D721Med (cell line): ENCODE results near the gene NUDT17.

Source experiments
- DNase-seq: peaks from one replicate; pipeline ENCODE4 v3.0.0; 2011; ENCODE audit warnings: low spot score; ENCODE audit not compliant: insufficient read length
- FAIRE-seq: peaks from 2 replicates; lab custom pipeline; 2011; peaks lifted over from hg19 to GRCh38; lab: Jason Lieb, UNC
- TF ChIP-seq, protein P1 (sequence below): IDR thresholded peaks from 2 replicates; pipeline ENCODE4 v1.5.1; 2012; ENCODE audit warnings: mild to moderate bottlenecking, control low read depth; ENCODE audit not compliant: insufficient read depth; ENCODE audit errors: missing control alignments

NUDT17 gene

DNA sequence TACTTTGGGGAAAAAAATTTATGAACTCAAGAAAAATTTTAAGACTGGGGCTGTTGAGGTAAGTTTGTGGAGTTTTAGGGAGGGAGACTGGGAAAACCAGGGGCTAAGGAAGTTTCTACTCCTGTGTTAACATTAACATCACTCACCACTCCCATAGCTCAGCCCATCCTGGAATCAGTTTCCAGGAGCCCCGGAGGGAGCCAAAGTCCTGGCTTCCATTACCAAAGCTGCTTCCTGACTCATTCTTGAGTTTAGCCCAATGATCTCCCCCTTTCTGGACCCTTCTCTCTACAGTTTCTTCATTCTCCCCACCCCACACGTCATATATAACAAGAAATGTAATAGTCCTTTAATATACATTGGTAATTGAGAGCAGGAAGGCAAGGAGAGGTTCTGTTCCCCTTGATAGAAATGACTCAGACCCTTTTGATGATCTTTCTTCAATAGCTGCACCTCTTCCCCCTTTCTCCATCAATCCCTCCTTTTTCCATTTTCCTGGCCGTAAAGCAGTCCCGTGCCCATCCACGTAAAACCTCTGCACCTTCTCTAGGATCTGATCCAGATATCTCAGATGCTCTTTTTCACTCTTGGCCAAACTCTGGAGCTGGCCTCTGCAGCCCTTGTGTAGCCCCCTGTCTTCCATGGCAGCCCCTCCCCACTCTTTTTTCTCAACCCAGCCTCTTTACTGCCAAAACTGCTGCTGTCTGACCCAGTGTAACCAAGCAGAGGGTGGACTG, 18.0 kb downstream of the NUDT17 start:
- FAIRE-seq (no peak), DNase-seq (no peak)
- TF ChIP-seq, protein P1, sequence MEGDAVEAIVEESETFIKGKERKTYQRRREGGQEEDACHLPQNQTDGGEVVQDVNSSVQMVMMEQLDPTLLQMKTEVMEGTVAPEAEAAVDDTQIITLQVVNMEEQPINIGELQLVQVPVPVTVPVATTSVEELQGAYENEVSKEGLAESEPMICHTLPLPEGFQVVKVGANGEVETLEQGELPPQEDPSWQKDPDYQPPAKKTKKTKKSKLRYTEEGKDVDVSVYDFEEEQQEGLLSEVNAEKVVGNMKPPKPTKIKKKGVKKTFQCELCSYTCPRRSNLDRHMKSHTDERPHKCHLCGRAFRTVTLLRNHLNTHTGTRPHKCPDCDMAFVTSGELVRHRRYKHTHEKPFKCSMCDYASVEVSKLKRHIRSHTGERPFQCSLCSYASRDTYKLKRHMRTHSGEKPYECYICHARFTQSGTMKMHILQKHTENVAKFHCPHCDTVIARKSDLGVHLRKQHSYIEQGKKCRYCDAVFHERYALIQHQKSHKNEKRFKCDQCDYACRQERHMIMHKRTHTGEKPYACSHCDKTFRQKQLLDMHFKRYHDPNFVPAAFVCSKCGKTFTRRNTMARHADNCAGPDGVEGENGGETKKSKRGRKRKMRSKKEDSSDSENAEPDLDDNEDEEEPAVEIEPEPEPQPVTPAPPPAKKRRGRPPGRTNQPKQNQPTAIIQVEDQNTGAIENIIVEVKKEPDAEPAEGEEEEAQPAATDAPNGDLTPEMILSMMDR, result no peak

DNA sequence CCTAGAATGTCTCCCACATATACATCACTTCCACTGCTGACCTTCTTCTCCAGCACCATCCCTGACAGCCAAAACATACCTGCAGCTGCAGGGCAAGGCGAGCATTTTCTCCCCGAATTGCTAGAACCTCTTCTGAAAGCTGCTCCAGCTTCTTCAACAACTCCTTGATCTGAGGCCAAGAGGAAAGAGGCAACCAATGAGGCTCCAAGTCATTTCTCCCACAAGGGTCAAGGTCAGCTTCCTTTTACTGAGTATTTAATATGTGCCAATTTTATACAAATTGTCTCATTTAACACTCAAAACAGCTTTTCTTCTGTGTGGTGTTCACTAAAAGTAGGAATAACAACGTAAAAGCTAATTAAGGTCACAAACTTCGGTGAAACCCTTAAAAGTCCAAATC, 22.8 kb downstream of the NUDT17 start:
- TF ChIP-seq, protein P1, result no peak
- DNase-seq (no peak), FAIRE-seq (no peak)

DNA sequence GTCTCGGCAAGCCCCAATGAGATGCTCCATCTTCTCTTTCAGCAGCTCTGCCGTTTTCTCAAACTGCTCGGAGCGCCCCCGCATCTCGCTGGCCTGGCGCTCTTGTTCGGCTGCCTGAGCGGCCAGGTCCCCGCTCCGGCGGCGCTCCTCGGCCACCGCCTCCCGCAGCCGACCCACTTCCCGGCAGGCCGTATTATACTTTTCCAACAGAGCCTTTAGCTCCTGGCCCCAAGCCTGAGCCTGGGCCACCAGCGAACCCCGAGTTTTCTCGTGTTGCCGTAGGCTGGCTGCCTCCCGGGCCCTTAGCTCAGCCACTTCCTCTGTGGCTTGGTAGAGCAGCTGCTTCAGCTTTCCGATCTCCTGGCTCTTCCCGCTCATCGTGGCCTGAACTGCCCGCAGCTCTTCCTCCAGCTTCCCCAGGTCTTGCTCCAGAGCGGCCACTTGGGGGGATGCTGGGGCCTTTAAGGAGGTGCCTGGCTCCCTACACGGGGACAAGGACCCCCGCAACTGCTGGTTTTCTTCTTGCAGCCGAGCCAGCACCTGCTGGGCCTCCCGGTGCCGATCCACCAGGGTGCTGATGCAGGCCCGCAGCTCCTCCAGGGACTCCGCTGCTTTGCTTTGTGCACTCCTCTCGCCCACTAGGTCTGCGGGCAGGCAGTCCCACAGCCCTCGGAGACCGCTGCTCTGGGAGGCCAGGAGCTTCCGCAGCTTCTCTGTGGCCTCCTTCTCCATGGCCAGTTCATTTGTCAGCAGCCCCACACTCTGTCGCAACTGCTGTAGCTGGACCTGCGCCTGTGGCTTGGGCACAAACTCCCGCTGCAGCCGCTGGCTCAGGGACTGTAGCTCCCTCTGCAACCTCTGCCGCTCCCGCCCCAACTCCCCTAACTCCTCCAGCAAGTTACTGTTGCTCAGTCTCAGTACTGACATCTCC, 26.8 kb downstream of the NUDT17 start:
- no peak for FAIRE-seq
- TF ChIP-seq, protein P1, result no peak
- no peak for DNase-seq

DNA sequence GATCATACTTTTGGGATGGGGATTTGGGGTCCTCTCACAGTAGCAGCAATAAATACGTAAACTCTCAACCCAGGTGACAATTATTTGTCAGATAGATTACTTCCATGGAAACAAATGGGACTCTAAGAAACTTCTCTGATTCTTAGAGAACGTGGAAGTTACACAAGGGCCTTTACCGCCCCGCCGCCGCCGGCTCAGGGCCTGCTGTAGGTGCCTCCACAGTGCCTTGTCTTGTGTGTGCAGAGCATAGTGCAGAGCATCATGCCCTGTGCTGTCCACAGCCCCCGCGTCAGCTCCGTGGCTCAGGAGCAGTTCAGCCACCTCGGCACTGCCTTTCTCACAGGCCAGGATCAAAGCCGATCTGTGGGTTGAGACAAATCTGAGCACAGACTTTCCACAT, 29.2 kb downstream of the NUDT17 start:
- no peak for FAIRE-seq
- TF ChIP-seq, protein P1, result no peak
- DNase-seq, result no peak

DNA sequence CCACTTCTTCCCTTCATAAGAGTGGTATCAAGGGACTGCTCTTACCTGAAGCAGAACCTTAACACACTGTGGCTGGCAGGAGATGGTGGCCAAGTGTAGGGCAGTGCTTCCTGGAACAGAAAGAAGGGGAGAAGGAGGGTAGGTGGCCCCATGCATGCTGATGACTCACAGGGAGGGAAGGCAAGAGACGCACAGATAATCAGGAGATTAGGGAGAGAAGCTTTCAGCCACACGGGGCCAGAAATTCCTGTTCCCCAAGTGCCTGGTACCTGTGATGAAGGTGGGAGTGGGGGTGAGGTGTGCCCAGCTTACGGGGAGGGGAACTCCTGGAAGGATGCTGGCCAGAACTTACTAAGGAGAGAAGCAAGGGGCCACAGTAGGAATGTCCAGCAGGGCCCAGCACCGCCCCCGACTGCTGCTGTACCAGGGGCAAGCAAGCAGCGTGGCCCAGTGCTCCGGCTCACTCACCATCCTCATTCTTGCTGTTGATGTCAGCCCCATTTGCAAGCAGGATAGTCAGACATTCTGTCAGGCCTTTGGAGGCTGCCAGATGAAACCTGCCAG, 32.6 kb downstream of the NUDT17 start:
- TF ChIP-seq, protein P1, result no peak
- no peak for FAIRE-seq
- DNase-seq, result no peak

DNA sequence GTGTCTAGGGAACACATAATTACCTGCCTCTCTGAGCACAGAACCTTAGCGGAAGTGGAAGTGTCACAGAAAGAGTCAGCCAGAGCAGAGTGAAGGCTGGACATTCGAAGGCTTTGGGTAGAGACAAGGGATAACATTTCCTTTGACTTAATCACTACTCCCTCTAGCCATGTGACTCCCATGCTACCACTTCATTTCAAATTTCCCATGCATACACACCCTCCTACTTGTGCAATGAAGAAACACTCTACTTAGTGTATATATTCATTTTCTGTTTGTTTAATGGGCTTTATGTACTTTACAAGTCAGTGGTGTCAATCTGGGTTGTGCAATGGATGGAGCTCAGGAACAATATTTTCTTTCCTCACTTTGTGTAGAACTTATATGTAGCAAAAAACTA, 33.3 kb downstream of the NUDT17 start:
- no peak for FAIRE-seq
- TF ChIP-seq, protein P1, result no peak
- DNase-seq, result no peak
